NCI-H2171 (cell line): Measurements from ENCODE around the gene PRDM2.

Experiments used
- DNase-seq: peaks from one replicate; lab custom pipeline; 2025; lab: John Stamatoyannopoulos, UW

The PRDM2 gene

DNA sequence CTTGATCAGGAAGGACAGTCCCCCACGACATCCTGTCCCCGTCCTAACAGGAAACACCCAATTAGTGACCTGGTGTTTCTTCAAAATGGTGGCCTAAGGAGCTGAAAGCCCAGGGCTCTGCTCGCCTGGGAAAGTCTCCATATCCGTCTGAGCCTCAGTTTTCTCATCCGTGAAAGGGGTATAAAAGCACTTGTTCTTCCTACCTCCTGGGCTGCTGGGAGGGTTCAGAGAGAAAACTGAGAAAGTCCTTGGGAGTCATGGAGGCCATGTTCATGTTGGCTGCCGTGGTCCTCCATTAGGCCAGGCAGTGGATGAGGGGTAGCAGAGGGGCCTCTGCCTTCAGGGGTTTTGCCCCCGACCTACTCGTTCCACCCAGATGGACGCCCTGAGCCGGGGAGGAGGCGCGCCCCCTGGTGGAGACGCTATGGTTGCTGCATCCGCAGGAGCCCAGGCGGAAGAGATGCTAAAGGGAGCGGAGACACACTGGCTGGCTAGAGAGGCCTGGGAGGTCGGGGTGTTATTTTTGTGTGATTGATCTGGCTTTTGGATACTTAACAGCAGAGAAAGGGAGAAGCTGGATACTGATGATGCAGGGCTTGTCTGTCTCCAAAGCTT is 113.5 kb downstream of the PRDM2 start:
- DNase-seq = no peak

DNA sequence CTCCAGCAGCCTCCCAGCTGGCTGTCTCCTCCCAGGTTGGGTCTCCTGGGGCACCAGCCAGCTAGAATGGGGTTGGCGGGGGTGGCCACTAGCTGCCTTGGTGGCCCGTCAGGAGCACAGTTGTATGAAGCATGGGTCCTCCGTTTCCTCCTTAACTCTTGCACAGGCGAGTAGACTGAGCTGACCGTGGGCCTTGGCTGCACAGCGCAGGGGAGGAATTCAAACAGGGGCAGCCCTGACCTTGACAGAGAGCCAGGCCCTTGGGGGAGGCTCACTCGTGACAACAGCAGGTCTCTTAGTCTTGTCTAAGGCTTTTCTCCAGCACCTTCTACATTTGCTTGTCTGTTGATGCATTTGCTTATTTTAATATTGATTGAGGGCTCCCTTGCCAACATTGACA is 114.1 kb downstream of the PRDM2 start:
- no peak for DNase-seq

DNA sequence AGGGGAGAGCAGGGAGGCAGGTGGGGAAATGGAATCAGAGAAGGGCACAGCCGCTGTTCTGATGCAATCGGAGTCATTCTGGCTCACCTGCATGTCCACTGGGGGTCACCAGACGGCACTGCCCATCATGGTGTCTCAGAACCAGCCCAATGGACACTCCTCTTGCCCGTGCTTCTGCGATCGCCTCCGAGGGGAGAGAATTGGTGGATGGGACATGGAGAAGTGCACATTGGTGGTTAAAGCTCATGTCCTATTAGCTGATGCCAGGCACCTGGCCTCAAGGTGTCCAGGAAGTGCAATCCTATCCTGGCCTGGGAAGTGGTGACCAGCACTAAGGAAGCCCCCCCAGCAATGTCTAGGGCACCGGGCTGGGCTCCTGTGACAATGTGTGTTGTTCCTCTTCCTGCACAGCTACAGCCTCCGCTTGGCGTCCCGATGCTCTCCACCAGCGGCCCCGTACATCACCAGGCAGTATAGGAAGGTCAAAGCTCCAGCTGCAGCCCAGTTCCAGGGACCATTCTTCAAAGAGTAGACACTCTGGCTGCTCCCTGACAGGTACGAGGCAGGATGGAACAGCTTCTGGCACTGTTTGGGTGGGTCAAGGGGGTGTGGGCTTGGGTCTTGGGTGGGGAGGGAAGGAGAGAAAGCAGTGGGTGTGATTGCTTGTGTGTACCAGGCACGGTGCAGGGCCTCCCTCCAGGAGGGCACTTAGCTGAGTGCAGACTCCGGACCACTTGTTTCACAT is 116.2 kb downstream of the PRDM2 start:
- no peak for DNase-seq

DNA sequence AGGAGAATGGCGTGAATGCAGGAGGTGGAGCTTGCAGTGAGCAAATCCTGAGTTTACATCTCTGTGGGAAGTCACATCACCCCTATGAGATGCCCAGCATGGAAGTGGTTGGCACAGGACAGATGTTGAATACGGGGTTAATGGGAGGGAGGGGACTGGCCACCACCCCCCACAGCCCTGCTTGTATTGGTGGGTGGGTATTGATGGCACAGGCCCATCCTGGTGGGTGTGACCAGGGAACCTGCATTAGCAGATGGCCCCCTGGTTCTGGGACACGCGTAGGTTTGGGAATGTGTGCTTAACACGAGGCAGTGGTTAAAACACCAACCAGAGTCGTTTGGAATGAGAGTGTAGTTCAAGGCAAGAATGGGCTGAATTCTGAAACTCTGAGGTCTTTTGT is 117.9 kb downstream of the PRDM2 start:
- no peak for DNase-seq

DNA sequence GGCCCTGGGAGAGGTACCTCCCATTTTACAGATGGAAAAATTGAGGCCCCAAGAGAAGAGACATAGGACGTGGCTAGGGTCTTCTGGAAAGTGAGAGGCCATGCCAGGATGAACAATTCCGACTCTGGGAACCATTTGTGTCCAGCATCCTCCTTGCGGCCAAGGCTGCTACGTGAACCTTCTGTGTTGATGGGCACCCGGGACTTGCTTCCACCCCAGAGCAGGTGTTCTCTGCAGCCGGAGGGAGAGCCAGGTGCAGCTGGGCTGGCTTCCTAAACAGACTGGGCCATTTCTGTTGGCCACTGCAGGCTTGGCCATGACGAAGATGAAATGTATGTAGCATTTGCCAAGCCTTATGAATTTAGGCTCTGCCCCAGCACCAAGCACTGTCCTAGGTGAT is 118.9 kb downstream of the PRDM2 start:
- no peak for DNase-seq

DNA sequence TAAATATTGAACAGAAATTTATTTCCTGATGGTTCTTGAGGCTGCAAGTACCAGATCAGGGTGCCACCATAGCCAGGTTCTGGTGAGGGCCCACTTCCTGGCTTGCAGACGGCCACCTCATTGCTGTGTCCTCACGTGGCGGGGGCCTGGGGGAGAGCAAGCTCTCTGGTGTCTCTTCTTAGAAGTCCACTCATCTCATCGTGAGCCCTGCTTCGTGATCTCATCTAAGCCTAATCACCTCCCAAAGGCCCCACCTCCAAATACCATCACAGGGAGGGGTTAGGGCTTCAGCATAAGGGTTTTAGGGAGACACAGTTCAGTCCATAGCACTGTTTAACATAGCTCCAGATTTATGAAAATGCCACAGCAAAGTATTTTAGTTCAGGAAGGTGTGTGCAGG is 119.7 kb downstream of the PRDM2 start:
- no peak for DNase-seq

DNA sequence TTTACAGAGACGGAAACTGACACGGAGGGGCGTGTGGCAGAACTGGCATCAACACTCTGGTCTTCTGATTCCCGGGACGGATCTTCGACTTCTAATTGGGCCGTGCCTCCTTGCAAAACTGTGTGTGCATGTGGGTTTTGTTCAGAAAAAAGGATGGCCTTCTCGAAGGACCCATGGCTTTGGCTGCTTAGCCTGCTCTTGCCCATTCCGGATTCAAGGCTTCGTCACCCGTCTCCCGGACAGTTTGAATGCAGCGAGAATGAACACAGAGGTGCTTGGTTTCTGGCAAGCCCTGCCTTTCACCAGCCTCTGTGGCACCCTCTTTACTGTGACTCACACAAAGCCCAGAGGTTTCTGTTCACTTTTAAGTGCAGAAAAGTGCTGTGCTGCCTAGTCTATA is 120.1 kb downstream of the PRDM2 start:
- no peak for DNase-seq

DNA sequence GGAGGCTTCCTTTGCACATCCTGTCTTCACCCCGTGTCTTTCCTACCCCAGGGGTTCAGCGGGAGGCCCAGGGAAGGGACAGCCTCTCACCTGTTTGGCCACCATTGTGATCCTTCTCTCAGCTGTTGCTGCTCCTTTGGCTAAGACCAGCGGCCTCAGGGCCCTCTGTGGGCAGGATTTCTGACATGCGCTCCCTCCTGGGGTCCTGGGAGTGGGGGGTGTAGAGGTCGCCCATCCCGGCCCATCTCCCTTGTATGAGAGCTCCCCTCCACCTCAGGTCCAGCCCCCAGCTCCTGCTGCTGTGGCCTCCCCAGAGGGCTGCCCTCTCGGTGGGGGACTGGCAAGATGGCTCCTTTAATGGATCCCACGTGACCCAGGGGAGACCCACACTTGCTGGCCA is 120.5 kb downstream of the PRDM2 start:
- DNase-seq = no peak

DNA sequence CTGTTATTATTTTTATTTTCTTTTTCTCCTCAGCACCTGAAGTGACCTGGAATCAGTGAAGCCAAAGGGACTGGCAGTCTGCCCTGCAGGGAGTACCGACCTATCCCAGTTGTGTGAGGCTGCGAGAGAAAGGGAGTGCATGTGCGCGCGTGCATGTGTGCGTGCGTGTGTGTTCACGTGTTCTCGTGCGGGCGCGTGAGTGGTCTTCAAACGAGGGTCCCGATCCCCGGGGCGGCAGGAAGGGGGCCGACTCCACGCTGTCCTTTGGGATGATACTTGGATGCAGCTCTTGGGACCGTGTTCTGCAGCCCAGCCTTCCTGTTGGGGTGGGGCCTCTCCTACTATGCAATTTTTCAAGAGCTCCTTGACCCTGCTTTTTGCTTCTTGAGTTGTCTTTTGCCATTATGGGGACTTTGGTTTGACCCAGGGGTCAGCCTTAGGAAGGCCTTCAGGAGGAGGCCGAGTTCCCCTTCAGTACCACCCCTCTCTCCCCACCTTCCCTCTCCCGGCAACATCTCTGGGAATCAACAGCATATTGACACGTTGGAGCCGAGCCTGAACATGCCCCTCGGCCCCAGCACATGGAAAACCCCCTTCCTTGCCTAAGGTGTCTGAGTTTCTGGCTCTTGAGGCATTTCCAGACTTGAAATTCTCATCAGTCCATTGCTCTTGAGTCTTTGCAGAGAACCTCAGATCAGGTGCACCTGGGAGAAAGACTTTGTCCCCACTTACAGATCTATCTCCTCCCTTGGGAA is 123.3 kb downstream of the PRDM2 start:
- DNase-seq = no peak

DNA sequence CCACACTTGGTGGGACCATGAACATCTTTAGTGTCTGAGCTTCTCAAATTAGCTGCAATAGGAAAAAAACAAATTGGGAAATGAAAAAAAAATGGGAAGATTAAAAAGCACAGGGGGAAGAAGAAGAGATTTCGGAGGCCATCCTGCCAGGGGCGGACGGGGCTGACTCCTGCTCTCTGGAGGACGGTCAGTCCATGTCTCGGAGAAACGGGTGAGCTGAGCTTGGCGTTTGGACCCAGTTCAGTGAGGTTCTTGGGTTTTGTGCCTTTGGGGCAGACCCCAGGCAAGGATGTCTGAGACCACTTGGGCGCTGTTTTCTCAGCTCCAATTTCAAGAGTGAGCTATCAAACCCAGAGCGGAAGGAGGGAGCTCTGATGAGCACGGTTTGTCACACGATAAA is 123.9 kb downstream of the PRDM2 start:
- no peak for DNase-seq

DNA sequence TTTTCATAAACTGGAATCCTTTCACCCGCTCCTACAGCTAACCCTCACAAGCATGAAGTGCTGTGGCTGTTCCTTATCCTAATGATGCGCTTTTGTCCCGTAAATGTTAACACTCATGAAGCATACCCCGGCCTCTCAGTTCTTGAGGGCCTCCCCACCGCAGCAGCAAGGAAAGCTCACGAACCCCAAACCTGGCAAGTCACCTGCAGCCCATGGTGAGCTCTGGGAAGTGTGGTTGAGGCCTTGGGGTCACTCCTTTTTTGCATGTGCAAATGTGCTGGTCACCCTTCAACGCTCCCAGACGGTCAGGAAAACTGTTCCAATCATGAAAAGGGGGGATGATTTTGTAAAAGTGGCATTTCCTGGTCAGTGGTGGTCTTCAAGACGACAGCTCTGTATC is 124.6 kb downstream of the PRDM2 start:
- no peak for DNase-seq

DNA sequence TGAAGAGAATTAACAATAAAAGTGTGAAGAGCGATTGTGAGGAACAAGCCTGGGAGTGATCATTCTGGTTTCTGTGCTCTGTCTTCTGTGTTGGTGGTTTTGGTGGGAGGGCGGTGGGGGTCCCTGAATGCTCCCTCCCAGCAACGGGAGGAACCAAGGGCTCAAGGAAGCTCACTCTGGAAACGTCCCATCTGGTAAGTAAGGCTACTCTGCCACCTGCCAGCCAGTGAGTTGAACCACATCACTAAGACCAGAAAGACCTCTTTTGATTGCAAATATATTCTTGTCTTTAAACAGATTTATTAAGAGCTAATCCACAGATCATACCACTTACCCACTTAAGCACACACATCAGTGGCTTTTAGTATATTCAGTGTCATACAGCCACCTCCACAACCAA is 125.0 kb downstream of the PRDM2 start:
- DNase-seq = no peak

DNA sequence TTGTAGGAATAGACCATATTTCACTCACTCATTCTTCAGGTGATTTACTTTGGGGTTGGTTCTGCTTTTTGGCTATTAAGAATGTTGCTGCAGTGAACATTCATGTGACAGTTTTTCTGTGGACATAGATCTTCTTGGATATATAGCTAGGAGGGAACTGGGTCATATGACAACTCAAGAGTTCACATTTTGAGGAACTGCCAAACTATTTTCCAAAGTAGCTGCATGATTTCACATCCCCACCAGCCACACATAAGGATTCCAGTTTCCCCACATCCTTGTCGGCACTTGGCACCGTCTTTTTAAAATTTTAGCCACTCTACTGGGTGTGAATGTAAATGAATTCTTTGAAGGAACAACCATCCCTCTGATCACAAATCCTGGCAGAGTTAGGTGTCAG is 126.0 kb downstream of the PRDM2 start:
- no peak for DNase-seq

DNA sequence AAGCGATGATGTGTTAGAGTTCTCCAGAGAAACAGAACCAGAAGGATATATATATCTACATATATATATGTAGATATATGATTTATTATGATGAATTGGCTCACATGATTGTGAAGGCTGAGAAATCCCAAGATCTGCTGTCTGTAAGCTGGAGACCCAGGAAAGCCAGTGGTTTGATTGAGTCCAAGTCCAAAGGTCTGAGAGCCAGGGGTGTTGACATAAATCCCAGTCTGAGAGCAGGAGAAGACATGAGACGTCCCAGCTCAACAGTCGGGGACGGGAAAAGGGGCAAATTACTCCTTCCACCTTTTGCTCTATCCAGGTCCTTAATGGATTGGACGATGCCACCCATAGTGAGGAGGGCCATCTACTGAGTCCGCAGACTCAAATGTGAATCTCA is 126.6 kb downstream of the PRDM2 start:
- DNase-seq = no peak

DNA sequence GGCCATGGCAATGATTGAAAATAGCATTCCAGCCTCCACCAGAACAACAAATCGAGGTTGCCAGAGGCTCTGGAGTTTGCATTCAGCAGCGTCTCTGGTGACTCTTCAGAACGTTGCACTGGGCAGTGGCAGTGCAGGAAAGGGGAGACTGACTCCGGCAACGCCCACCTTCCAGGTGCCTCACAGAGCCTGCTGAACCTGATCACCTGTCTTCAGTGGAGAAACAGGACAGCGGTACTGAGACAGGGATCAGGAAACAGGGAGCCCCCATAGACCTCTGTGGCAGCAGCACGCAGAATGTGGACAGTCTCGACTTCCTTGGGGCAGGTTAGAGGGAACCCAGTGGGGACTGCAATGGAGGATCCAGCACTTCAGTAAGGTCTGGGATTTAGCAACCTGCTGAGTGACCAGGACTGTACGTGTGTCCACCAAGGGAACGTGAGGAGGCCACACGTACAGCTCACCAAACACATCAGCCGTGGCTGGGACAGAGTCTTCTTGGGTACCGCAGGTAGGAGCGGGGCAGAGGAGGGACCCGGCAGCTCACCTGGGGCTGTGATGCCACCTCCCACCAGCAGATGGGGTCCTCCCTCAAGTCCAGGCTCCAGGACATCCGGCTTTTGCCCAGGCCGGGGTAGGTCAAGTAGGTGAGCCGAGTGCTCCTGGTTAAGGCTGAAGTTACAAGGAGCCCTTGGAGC is 128.6 kb downstream of the PRDM2 start:
- DNase-seq = no peak

DNA sequence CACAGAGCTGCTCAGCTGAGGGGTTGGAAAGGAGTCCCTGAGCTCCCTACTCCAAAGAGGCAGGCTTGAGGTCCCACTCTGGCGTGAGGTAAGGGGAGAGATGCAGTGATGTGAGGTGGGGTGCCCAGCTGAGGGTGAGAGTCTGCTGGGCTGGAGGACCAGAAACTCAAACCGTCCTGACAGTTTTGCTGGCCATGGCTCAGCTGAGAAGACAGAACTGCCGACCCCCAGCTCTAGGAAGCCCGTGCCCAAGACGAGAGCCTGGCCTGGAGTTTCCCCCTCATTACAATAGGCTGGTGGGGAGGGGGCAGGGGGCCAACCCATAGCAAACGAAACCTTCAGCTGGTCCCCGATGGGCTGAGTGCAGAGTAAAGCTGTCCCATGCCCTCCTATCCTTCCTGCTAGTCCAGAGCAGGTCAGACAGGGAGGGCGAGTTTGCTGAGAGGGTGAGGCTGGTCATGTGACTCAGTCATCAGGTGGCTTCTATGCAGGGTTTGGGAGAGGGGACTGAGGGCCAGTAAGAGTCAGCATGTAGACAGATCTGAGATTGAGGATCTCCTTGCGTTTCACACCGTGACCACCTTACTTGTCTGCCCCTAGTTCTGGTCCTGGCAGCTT is 129.3 kb downstream of the PRDM2 start:
- no peak for DNase-seq

DNA sequence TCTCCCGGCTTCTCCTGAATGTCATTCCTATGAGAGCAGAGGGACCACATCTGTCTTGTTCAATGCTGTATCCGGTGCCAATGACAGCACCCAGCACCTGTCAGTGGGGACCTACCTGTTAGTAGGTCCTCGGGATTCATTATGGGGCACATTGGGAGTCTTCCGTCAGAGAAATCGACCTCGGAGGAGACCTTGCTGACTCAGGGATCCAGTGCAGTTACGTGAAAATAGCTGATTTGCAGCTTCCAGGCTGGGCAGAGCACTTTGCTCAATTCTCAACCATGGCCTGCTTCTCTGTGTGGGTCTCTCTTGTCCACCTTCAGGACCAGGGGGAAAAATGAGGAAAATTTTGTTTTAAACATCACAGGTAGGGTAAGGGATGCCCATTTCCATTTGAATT is 130.2 kb downstream of the PRDM2 start:
- DNase-seq = no peak

DNA sequence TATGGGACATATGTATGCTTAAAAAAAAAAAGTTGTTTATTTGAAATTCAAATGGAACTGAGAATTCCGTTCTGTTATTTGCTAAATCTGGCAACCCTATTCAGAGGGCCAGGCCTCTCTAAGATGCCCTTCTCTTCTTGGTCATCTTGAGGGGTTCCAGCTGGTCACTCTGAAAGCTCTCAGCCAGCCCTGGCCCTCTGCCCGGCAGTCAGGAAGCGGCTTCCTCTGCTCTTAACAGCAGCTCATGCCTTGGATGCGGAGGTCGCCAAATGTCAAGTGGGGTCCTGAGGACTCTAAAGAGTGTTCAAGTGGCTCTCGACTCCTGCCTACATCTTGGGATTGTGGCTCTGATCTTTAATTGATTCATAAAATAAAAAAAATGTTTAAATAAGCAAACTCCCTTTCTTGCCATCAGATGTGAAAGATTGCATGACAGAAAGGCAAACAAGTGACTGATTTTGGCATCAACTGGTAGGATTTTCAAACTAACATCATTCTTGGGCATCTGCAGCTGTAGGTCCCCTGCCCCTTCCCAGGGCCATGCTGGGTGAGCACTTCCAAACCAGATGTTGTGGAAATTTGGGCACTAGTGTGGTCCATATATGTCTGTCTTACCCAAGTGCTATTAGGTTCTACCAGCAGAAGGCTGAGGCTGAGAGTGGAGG is 130.8 kb downstream of the PRDM2 start:
- no peak for DNase-seq

DNA sequence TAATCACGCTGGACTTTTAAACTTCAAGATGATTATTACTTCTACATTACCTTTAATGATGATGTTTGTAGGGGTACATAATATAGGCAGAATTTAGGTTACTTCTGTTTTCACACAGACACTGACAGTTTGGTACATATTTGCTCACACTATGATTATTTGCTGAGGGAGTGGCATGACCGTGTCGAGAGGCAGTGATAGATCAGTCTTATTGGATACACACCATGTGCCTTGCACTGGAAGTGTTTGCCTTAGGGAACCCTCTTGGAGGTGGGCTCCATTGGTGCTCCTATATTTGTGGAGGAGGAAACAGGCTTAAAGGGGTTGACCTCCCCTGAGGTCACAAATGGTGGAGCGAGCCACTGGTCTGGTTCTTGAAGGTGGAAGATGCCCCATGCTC is 132.1 kb downstream of the PRDM2 start:
- DNase-seq = no peak

DNA sequence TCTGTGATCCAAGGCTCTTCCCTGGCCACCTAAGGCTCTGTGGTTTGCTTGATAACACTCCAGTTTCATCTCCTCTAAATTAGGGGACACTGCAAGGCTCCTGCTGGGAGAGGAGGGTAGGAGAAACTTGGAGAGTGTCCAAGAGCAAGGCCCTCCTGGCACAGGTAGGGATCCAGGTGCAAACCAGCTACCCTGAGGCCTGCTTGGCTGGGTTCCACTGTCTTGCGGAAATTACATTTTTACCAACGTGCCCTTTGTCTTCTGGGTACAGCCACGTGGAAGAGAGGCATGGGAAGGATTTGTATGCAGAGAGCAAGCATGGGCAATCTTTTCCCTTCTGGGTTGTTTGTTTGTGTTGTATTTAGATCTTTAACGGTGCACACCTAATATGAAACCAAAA is 132.5 kb downstream of the PRDM2 start:
- no peak for DNase-seq

DNA sequence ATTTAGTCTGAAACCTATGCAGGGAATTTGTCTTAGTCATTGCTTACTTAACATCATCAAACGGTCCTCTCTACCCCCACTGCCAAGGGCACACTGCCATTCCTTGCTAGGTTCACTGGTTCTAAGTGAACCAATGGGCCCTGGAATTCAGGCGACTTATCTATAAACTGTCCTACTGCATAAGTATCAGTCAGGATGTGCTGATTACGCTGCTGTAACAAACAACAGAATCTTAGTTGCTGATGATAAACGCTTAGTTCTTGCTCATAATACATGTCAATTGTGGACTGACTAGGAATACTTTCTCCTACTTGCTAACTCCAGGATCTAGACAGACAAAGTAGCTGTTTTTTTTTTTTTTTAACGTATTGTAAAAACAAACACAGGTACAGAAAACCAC is 136.1 kb downstream of the PRDM2 start:
- DNase-seq = no peak

DNA sequence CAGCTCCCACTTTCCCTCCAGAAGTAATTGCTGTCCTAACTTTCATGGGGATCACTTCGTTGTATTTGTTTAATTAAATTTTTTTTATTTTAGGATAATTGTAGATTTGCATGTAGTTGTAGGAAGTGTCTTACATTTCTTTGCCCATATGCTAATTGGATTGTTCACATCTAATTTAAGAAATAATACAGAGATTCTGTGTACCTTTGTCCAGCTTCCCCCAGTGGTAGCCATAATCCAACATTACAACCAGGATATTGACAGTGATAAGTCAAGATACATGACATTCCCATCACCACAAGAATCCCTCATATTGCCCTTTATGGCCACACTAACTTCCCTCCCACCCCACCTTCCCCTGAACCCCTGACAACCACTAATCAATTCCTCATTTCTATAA is 136.6 kb downstream of the PRDM2 start:
- no peak for DNase-seq
